Uterus (tissue), 2 donors: ENCODE results near the gene CLMN.

Experiments used
- POLR2A ChIP-seq, 2 donors: fragments of 450-650 bp; IDR thresholded peaks; one replicate each; pipeline ENCODE4 v1.6.1; 2016; ENCODE audit warnings: antibody characterized with exemption in 2 of 2, mild to moderate bottlenecking in 1 of 2, moderate library complexity in 1 of 2
- TF ChIP-seq, protein P1 (sequence below), 4 experiments: fragments of 200-600 bp in 2 of 4; fragments of 450-650 bp in 2 of 4; sonication (generic) in 2 of 4; IDR thresholded peaks; one replicate each; pipeline ENCODE4 v1.5.1; 2016 to 2019; ENCODE audit warnings: antibody characterized with exemption in 4 of 4, mild to moderate bottlenecking in 2 of 4, moderate library complexity in 1 of 4

GRCh38 chr14:95153866-95154265 is 165.8 kb downstream of the CLMN start:
- TF ChIP-seq, protein P1, sequence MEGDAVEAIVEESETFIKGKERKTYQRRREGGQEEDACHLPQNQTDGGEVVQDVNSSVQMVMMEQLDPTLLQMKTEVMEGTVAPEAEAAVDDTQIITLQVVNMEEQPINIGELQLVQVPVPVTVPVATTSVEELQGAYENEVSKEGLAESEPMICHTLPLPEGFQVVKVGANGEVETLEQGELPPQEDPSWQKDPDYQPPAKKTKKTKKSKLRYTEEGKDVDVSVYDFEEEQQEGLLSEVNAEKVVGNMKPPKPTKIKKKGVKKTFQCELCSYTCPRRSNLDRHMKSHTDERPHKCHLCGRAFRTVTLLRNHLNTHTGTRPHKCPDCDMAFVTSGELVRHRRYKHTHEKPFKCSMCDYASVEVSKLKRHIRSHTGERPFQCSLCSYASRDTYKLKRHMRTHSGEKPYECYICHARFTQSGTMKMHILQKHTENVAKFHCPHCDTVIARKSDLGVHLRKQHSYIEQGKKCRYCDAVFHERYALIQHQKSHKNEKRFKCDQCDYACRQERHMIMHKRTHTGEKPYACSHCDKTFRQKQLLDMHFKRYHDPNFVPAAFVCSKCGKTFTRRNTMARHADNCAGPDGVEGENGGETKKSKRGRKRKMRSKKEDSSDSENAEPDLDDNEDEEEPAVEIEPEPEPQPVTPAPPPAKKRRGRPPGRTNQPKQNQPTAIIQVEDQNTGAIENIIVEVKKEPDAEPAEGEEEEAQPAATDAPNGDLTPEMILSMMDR (IDR thresholded peaks at IDR 0.05), result no peak
- TF ChIP-seq POLR2A (IDR thresholded peaks at IDR 0.05), result no peak
